ENCODE data around the gene FAM3D. TPM values are rescaled to one million over a fixed set of nuclear protein-coding genes. Genes with fewer than 3 reads are reported as not detected.
"Not testable (repeated sequence)": the region's sequence is repeated elsewhere in the genome, so short reads cannot be mapped to it uniquely, and the experiment has no call there.

FAM3D gene
- total RNA-seq, 1 donor from 2014 or later: 0.35 TPM

GRCh38 chr3:58696093-58696492 lies 29.5 kb upstream of the FAM3D start:
- no peak overlapping the region for H3K4me3 Mint-ChIP-seq
- no peaks in the 10 kb centered on the region for H3K4me1 Mint-ChIP-seq
- H3K9me3 Mint-ChIP-seq: peaks cover 24% of the 10 kb centered on the region
- no peak for DNase-seq (ENCODE audit: low read depth, low spot score)
- TF ChIP-seq CTCF (conservative IDR thresholded peaks at IDR 0.05): no peak
- H3K27ac Mint-ChIP-seq (ENCODE audit: unreplicated experiment): no peak overlapping the region
- no peaks in the 10 kb centered on the region for H3K27me3 Mint-ChIP-seq (ENCODE audit: low read depth)
- H3K36me3 Mint-ChIP-seq (ENCODE audit: low read depth): peaks cover 20% of the 10 kb centered on the region

GRCh38 chr3:58695284-58695683 lies 28.7 kb upstream of the FAM3D start:
- H3K9me3 Mint-ChIP-seq: peaks cover 17% of the 10 kb centered on the region
- H3K4me1 Mint-ChIP-seq: not testable (repeated sequence)

GRCh38 chr3:58693940-58694850 lies 27.6 kb upstream of the FAM3D start:
- no peak for DNase-seq (ENCODE audit: low read depth, low spot score)
- Mint-ChIP-seq H3K27ac (ENCODE audit: unreplicated experiment) (no peak overlapping the region), H3K9me3 (peaks cover 22% of the 10 kb centered on the region), H3K4me1 (no peaks in the 10 kb centered on the region), H3K4me3 (no peak overlapping the region), H3K27me3 (ENCODE audit: low read depth) (peaks cover 2% of the 10 kb centered on the region), H3K36me3 (ENCODE audit: low read depth) (peaks cover 18% of the 10 kb centered on the region)
- TF ChIP-seq CTCF (conservative IDR thresholded peaks at IDR 0.05): no peak

More at GRCh38 chr3:58695284-58695683, 28.7 kb upstream of the FAM3D start:
- H3K27ac Mint-ChIP-seq (ENCODE audit: unreplicated experiment); H3K4me3 Mint-ChIP-seq; H3K27me3 Mint-ChIP-seq (ENCODE audit: low read depth); DNase-seq (ENCODE audit: low read depth, low spot score): not testable (repeated sequence)
- H3K36me3 Mint-ChIP-seq (ENCODE audit: low read depth): peaks cover 20% of the 10 kb centered on the region

- DNase-seq (ENCODE audit: low read depth, low spot score): no peak
- TF ChIP-seq CTCF (conservative IDR thresholded peaks at IDR 0.05): no peak
- Mint-ChIP-seq H3K4me1 (no peaks in the 10 kb centered on the region), H3K4me3 (no peak overlapping the region), H3K9me3 (peaks cover 24% of the 10 kb centered on the region), H3K27ac (ENCODE audit: unreplicated experiment) (no peak overlapping the region), H3K27me3 (ENCODE audit: low read depth) (peaks cover 2% of the 10 kb centered on the region), H3K36me3 (ENCODE audit: low read depth) (peaks cover 25% of the 10 kb centered on the region)
Measured at GRCh38 chr3:58692484-58692883, 25.9 kb upstream of the FAM3D start.

GRCh38 chr3:58691997-58692396 lies 25.4 kb upstream of the FAM3D start:
- no peak for TF ChIP-seq CTCF (conservative IDR thresholded peaks at IDR 0.05)
- Mint-ChIP-seq H3K27me3 (ENCODE audit: low read depth) (peaks cover 2% of the 10 kb centered on the region), H3K36me3 (ENCODE audit: low read depth) (peaks cover 25% of the 10 kb centered on the region), H3K9me3 (peaks cover 24% of the 10 kb centered on the region), H3K4me3 (no peak overlapping the region), H3K4me1 (no peaks in the 10 kb centered on the region), H3K27ac (ENCODE audit: unreplicated experiment) (no peak overlapping the region)
- DNase-seq (ENCODE audit: low read depth, low spot score): peak; percentile 25

- no peaks in the 10 kb centered on the region for H3K4me1 Mint-ChIP-seq
- H3K9me3 Mint-ChIP-seq: peaks cover 34% of the 10 kb centered on the region
- peaks cover 36% of the 10 kb centered on the region for H3K36me3 Mint-ChIP-seq (ENCODE audit: low read depth)
- no peak for TF ChIP-seq CTCF (conservative IDR thresholded peaks at IDR 0.05)
- no peak overlapping the region for H3K4me3 Mint-ChIP-seq
- H3K27ac Mint-ChIP-seq (ENCODE audit: unreplicated experiment): no peak overlapping the region
- no peak for DNase-seq (ENCODE audit: low read depth, low spot score)
- H3K27me3 Mint-ChIP-seq (ENCODE audit: low read depth): peaks cover 2% of the 10 kb centered on the region
Measured at GRCh38 chr3:58690490-58690889, 23.9 kb upstream of the FAM3D start.

Data from neural crest cell (in vitro differentiated cells).